HG02763 (cell line): ENCODE data around the gene LRPAP1.
A peak's percentile ranks its signal among the peaks of the same experiment; 100 is the strongest.
"Not testable (repeated sequence)": the region's sequence is repeated elsewhere in the genome, so short reads cannot be mapped to it uniquely, and the experiment has no call there.

ENCODE experiments used
- ATAC-seq: cut with Tn5 transposase; IDR thresholded peaks from one replicate; pipeline ENCODE4 v1.9.1; 2021; ENCODE audit warnings: mild to moderate bottlenecking, moderate library complexity; ENCODE audit not compliant: unreplicated experiment

LRPAP1 gene, protein sequence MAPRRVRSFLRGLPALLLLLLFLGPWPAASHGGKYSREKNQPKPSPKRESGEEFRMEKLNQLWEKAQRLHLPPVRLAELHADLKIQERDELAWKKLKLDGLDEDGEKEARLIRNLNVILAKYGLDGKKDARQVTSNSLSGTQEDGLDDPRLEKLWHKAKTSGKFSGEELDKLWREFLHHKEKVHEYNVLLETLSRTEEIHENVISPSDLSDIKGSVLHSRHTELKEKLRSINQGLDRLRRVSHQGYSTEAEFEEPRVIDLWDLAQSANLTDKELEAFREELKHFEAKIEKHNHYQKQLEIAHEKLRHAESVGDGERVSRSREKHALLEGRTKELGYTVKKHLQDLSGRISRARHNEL

DNA sequence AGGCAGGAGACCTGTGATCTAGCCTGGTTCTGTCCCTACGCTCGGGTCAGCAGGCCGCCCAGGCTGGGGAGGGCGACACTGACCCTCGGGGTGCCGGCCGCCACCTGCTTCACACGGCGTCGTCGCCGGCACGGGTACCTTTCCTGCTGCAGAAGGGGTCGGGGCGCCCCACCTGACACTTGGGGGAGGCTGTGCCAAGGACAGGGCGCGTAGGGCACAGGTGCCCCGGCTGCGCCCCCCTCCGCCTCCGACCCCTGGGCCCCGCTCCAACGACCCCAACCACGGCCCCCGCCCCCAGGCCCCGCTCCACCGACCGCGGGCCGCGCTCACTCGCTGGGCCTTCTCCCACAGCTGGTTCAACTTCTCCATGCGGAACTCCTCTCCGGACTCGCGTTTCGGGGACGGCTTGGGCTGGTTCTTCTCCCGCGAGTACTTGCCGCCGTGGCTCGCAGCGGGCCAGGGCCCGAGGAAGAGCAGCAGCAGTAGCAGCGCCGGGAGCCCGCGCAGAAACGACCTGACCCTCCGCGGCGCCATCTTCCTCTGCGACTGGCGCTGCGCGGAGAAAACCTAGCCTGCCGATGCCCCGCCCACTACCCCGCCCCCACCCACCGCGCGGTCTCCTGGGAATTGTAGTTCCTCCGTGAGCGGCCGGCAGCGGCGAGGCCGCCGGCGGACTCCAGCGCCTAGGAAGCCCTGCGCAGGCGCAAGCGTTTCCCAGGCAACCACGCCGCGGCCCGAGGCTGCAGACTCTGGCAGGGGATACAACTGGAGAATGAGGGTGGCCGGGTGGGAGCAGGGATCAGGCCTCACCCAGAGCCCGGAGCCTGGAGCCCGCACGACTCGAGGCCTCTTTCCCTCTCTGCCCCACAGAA lies at the start of gene LRPAP1:
Gene LRPAP1, minus strand, starts transcription at position 544 of the 872 bp plus-strand sequence. Its CDS starts 10 bp downstream, at position 534.
- peak; percentile 88 for ATAC-seq

DNA sequence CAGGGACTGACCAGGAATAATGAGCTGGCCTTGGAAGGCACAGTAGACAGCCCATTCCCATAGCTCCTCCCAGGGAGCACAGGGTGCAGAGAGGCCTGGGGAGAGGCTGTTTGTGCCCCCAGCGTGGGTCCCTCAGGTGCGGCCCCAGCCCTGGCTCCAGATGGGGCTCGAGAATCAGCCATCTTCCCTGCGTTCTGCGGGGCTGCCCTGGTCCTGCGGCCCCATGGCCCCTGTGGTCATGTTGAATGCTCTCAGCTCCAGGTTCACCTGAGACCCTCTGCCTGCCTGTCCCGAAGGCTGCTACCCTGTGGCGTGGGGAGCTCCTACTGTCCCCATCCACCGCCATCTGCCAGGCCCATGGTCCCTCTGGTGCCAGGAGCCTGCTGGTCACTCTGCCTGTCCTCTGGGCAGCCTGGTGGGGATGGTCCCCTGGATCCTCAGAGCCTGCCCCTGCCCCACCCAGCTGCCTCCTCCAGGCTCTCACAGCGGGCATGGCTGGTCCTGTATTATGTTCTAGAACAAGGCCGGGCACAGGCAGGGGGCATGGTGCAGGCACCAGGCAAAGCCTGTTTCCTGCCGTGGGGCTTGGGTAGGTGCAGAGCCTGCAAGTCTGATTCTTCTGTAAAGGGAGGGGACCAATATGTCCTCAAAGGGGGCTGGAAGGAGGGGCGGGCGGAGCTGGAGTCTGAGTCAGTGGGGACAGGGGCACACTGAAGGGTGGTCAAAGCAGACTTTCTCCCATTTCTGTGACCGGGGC lies 49.3 kb upstream of the LRPAP1 start:
- not testable (repeated sequence) for ATAC-seq

DNA sequence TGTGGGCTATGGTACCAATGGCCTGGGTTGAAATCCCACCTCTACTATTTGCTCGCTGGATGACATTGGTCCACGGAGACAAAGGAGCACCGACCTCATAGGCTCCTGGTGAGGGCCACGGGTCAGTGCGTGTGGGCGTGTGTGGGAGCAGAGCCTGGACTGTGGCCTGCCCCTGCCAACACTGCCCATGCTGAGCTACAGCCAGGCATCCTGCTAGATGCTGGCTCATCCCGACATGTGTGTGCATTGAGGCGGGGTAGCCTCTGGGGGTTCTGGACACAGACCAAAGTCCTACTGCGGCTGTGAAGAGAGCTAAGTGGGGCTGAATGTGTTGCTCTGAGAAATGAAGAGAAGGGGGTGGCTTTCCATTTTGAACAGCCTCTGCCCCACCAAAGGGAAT lies 48.6 kb upstream of the LRPAP1 start:
- ATAC-seq, result not testable (repeated sequence)

DNA sequence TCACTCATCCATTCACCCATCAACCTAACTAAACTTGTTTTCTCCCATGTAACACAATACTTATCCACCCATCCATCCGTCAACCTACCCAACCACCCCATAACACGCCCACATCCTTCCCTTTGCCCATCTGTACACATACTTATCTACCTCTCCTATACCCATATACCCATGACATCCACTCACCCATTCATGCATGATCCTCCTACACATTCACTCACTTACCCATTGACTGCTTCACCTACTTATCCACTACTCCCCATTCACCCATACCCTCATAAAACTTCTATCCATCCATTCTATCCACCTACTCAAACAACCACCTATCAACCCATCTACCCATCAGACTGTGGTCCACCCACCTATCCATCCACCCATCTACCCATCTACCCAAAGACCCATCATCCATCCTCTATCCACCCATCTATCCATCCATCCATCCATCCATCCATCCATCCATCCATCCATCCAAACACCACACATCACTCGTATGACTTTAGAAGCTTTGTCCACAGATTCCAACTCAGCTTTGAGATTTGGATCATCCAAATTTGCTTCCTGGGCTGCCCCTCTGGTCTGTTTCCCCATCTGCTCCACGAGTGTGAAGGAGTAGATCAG lies 46.4 kb upstream of the LRPAP1 start:
- ATAC-seq, result not testable (repeated sequence)

DNA sequence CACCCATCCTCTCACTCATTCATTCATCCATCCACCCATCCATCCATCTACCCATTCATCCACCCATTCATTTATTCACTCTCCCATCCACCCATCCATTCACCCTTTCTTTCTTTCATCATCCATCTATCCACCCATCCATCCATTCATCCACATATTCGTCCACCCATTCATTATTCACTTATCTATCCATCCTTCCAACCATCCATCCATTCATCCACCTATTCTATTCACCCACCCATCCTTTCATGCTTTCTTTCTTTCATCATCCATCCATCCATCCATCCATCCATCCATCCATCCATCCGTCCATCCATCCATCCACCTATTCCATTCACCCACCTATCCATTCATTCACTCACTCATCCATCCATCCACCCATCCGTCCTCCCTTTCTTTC lies 45.8 kb upstream of the LRPAP1 start:
- ATAC-seq, result not testable (repeated sequence)

DNA sequence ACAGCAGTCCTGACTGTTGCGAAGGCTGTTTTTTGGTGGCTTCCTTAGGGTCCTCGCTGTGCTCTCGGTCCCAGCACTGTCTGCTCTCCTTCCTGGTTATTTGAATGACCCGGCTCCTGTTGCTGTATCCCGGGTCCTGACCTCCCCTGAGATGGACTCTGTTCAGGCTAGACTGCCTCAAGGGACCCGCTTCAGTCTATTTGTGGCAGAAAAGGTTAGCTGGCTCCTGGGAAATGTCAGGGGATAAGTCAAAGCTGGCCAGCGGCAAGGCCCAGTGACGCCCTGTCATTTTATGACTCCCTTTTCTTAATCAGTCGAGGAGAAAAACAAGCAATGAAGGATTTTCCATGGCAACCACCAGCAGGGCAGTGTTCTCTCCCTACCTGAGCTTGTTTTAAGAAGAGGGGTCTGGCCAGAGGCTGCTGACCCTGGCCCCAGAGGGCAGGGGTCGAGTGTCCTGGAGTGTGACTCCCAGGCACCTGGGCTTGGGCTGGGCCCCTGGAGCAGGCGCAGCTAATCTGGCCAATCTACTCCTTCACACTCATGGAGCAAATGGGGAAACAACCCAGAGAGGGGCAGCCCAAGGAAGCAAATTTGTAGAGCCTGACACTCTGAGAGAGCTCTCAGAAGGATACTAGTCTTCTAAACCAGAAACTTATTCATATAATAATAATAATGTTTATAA lies 45.1 kb upstream of the LRPAP1 start:
- not testable (repeated sequence) for ATAC-seq

DNA sequence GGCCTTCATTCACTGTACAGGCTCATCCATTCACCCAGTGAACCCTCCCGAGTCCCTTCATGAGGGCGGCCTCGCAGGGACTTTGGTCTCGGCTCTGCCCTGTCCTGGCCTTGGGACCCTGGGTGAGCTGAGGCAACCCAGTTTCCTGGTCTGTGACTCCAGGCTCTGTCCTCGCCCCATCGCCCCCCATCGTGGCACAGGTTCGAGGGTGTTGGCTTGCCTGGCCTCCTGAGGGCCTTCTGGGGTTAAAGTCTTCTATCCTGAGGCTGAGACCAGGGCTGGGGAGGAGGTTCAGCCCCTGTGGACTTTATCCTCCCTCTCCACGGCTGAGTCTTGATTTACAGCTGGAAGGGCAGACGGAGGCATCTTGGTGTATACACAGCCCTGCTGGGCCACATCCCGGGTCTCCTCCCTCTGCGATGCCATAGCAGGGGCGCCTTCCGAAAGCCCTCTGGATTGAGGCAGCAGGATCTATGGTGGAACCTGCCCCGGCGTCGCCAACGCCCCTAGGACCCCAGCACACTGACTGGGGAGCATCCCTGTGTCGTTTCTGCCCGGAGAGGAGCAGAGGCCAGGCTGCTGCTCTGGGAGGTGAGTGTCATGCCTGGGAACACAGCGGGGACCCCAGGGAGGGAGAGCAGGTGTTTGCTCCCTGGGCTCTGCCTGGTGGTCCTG lies 44.4 kb upstream of the LRPAP1 start:
- not testable (repeated sequence) for ATAC-seq

DNA sequence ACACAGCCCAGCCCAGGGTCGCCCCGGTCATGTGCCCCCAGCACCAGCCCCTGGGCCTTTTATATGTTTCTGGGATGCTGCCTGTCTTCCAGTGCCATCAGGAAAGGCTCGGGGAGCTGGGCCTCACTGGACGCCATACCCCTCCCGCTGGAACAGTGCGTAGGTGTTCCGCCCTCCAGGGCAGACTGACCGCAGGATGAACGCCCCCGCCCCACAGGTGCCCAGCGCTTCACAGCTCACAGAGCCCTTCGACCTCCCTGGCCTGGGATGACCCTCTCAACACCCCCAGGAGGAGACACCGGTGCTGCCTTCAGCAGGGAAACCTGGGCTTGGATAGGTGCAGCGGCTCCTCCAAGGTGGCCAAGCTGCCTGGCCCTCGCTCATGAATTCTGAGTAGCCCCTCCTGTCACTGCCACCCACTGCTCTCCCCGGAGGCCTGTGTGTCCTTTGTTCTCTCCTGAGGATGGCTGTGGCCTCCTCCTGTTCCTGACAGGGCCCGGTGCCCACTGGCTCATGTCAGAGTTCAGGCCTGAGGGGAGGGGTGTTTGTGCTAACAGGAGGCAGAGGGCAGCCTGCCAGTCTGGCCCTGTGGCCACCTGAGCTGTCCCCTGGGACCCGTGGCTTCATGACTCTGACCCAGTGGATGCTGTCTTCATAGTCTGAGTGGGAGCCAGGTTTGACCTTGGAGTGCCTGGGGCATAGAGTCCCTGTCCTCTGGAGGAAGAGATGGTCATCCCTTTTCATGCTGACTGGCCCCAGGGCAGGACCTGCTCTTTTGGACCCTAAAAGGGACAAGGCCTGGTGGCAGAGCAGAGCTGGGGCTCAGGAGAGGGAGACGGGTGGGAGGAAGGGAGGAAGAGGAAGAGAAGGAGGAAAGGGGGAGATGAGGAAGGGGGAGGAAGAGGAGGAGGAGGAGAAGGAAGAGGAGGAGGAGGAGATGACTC lies 43.5 kb upstream of the LRPAP1 start:
- not testable (repeated sequence) for ATAC-seq

DNA sequence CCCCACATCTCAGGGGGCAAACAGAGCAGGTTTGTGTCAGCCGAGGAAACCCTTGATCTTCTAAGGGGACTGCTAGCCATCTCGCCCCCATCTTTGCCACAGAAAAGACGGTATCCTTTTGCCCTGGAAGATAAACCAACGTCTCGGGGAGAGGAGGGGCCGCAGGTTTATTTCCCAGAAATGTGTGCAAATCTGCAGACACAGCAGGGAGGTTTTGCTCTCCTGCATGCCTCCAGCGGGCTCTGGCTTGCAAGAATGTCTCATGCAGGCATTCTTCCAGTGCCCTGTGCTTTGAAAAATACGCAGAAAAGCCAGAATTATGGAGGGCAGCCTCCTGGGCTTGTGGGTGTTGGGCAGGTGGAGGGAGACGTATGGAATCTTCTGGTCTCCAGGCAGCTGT lies 42.6 kb upstream of the LRPAP1 start:
- not testable (repeated sequence) for ATAC-seq

DNA sequence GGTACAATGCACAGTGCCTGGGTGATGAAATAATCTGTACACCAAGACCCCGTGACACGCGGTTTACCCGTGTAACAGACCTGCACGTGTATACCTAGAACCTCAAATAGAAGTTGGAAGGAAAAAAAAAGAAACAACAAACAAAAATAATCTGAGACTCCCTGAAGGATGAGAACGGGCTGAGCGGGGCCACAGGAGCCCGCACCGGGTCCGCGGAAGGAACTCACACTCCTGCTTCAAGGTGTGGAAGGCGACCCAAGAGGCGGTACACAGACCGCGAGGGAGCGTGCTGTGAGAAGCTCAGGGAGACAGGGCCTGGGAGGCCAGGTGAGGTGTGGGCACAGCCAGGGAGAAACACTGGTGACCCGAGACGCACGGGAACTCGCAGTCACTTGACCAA lies 42.1 kb upstream of the LRPAP1 start:
- not testable (repeated sequence) for ATAC-seq

DNA sequence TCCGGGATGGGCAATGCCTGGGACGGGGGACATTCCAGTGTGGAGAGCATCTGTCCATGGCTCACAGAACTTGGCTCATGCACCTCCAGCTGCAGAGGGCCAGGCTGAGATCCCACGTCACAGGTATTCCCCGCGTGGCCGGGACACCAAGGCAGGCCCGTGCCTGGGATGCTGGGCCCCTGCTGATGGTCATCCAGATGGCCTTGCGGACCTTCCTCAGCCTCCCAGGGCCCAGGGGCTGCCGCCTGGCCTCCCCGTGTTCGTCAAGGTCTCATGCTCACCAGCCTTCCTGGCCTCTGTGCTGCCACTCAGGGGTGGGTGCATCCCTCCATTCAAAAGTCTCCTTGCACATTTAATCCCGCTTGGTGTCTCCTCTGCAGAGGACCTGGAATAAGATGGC lies 40.9 kb upstream of the LRPAP1 start:
- ATAC-seq, result no peak

DNA sequence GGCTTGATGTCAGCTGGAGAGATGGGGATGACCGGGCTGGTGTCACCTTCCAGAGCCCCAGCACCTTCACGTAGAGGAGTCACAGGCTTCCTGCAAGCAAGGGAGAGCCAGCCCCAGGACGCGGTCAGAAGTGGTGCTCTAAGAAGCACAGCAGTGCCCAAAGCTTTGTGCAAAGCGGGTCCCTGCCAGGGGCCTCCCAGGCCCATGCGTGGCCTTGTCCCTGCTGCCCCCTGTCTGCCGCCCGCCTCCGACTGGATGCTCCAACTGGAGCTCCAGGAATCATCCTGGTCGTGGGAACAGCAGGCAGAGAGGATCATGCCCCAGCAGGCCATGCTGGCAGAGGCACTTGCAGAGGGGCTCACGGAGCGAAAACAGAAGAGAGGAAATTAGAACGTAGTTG lies 40.1 kb upstream of the LRPAP1 start:
- no peak for ATAC-seq

DNA sequence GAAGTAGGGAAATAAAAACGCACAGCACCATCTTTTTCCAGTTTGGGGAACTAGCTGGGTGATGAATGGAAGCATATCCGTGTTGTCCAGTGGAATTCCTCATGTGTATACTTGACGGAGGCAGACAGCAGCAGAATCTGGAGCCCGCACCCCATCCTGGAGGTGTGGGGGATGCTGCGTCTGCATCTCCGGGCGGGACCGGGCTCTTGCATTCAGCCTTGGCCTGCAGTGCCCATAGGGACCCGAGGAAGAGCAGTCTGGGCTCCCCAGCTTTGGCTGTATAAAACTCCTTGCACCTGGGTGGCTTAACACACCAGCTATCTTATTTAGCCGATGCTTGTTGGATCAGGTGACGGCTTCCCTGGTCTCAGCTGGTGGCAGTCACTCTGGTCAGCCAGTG lies 39.7 kb upstream of the LRPAP1 start:
- ATAC-seq, result no peak

DNA sequence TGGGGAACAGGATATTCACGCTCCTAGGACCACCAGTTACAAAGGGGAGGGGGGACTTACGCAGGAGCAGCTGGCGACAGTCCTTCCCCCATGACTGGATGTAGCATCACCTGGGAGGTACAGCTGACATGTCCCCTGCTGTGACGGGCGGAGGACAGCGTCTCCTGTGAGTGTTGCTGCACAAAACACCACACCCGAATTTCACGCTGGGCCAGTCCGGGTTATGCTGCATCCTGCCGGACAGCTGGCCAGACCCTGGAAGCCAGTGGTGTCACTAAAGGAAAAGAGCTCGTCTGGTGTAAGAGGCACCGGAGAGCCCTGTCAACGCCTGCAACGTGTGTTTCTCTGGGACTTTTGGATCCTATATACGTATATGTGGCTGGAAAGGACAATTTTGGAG lies 38.7 kb upstream of the LRPAP1 start:
- not testable (repeated sequence) for ATAC-seq

DNA sequence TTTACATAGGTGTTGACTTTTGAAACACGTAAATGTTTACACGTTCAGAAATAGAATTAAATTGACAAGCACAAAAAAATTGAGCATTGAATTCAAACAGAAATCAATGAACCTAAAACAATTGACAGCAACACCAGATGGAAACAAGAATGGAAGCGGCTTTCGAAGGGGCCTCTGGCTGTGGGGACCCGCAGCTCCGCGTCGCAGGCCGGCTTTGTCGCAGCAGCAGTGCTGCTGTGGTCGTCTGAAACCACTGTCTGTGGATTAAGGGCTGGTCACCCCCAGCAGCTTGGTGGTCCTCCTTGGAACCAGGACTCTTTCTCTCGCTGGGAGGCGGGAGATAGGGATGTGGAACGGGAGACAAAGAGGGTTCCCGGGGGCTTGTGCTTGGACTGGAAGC lies 37.4 kb upstream of the LRPAP1 start:
- ATAC-seq, result not testable (repeated sequence)

DNA sequence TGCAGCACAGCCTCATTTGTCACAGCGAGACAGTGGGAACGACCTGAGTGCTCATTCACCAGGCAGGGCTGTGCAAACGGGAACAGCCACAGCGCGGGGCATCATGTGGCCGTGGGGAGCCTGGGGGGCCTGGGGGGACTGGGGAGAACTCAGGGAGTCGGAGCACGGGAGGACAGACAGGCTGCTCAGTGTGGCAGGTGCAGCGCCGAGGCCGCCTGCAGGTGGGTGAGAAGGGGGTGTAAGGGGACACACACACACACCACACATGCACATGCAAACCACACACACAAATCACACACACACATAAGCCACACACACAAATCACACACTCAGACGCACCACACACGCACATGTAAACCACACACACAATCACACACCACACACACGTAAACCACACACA lies 34.5 kb upstream of the LRPAP1 start:
- ATAC-seq, result not testable (repeated sequence)

DNA sequence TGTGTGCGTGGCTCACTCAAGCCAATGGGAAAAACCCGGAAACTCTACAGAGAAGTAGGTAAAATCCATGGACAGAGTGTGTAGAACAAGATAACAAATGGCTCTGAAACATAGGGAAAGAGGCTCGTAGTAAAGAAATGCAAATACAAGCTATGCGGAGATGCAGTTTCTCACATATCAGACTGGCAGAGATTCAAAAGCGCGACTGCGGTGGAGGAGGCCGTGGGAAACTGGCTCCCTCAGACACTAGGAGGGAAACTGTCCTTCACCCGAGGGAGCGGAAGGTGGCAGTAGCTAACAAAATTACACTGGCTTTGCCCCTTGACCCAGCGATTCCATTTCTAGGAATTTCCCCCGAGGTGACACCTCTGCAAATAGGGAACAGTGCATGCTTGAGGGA lies 34.1 kb upstream of the LRPAP1 start:
- not testable (repeated sequence) for ATAC-seq

DNA sequence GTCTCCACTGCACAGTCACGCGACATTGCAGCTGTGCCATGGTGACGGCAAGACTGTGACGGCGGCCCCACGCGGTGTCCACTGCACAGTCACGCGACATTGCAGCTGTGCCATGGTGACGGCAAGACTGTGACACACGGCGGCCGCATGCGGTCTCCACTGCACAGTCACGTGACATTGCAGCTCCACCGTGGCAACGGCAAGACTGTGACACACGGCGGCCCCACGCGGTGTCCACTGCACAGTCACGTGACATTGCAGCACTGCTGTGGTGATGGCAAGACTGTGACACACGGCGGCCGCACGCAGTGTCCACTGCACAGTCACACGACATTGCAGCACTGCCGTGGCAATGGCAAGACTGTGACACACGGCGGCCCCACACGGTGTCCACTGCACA lies 32.7 kb upstream of the LRPAP1 start:
- ATAC-seq, result not testable (repeated sequence)
